Embryonic facial prominence (tissue), 1 donor: ENCODE measurements around the gene ZNF391.
"Not testable (repeated sequence)": the region's sequence is repeated elsewhere in the genome, so short reads cannot be mapped to it uniquely, and the experiment has no call there.

ENCODE experiments used
- DNase-seq: peaks from one replicate; pipeline ENCODE4 v3.0.0-alpha.2; 2016; ENCODE audit errors: extremely low spot score

ZNF391 gene

DNA sequence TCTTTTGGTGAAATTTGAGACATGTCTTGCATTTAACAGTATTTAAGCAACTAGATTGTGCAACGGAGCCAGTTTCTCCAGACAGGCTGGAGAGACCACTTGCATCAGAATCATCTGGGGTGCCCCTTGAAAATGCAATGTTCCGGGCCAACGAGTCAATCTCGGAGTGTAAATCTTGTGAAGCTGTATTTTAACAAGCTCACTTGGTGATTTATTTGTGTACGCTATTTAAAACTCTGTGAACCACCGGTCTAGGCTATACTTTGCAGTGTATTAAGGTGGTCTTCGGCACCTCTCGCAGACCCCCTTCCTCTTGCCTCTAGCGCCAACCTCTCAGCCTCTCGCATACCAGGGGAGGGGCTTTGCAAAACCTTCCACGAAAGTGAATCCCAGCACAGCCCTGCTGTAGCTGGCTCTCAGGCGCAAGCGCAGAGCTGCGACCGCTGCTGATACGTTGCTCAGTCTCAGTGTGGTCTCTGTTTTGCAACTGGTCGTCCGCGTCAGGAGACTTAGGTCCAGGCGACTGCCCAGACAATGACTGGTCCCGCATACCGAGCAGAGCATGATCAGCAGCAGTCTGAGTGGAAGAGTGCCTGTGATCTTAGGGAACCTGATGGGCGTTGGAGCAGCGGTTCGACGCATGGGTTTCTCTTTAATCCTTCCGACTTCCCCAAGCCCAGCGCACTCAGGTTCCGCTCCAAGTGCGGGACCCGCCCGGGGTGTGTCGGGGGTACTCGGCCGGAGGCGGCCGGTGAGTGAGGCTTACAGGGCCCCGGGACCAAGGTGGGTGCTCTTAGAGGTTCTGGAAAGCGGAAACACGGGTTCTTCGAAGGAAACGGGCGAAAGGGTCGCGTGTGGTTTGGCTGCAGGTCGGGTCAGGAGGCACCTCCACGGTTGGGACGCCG lies at the start of gene ZNF391:
TSS of gene ZNF391 (plus strand) at position 467 of the 905 bp plus-strand sequence. CDS start 11,612 bp downstream, outside the sequence.
- DNase-seq = peak; percentile 53

DNA sequence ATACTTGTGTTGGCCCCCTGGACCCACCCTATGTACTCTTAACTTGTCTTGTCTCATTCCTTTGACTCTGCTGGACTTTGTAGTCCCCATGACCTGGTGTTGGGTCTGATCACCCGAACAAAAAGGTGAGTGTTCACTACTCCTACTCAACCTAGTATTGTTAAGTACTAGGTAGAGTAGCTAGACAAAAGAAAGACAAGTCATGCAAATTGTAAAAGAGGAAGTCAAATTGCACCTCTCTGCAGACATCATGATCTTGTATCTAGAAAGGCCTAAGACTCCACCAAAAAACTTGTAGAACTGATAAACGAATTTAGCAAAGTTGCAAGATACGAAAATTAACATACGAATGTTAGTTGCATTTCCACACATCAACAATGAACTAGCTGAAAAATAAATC lies 35.7 kb upstream of the ZNF391 start:
- DNase-seq = no peak

DNA sequence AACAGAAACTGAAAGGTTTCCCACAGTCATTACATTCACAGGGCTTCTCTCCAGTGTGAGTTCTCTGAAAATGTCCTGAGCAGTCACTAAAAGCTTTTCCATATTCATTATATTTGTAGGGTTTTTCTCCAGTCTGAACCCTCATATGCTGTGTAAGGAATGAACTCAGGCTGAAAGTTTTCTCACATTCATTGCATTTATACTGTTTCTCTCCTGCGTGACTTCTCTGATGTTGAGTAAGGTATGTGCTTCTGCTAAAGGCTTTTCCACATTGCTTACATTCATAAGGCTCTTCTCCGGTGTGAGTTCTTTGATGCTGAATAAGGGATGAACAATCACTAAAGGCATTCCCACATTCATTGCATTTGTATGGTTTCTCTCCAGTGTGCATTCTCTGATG lies 29.8 kb upstream of the ZNF391 start:
- DNase-seq = no peak

DNA sequence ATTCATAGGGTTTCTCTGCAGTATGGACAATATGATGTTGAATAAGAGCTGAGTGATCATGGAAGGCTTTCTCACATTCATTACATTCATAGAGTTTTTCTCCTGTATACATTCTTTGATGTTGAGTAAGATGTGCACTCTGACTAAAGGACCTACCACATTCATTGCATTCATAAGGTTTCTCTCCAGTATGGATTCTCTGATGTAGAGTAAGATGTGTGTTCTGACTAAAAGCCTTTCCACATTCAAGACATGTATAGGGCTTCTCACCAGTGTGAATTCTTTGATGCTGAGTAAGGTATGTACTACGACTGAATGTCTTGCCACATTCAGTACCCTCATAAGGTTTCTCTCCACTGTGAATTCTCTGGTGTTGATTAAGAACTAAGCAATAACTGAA lies 29.3 kb upstream of the ZNF391 start:
- DNase-seq = no peak

DNA sequence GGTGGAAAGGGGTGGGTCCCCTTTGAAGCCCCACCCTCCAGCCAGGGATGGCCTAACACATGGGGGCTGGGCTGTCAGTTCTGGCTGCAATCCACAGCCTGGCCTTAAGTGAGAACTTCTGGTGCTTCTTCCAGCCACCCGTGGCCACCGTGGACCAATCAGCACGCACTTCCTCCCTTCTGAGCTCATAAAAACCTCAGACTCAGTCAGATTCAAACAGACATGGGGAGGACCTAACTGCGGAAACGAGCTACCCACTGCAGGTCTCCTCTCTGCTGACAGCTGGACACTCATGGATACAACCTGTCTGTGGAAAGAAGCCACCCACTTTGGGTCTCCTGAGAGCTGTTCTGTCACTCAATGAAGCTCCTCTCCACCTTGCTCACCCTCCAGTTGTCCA lies 20.4 kb upstream of the ZNF391 start:
- no peak for DNase-seq

DNA sequence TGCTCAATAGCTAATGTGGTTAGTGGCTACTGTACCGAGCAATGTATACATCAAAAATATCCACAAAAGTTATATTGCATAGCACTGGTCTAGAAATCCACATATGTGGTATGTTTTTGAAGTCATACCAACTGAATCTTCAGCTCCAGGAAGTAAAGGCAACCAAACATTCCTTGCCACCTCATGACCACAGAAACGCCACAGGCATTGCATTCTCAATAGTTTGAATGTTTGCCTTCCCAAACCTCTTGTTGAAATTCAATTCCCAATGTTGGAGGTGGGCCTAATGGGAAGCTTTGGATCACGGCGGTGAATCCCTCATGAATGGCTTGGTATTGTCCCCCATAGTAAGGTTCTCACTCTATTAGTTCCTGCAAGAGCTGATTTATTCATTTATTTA lies 18.2 kb upstream of the ZNF391 start:
- DNase-seq = no peak

- DNase-seq = peak; percentile 58
These were observed 13.5 kb upstream of the ZNF391 start for GRCh38 chr6:27374824-27375612.

DNA sequence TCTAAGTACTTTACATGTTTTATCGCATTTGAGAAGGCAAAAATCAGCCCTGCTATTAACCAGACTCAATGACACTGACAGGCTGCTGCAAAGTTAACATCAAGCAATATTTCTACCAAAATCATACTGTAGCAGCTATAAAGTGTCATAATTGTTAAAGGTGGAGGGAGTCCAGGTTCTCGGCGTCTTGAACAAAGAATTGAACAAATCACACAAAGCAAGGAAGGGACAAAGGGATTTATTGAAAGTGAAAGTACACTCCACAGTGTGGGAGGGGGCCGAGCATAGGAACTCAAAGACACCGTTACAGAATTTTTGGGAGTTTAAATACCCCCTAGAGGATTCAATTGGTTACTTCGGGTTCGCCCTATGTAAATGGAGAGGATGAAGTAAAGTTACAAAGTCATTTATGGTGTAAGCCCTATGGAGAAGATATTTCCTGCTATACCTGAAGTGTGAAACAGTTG lies 12.9 kb upstream of the ZNF391 start:
- DNase-seq = no peak

- DNase-seq = not testable (repeated sequence)
These were observed 10.2 kb upstream of the ZNF391 start for GRCh38 chr6:27378406-27378805.

- not testable (repeated sequence) for DNase-seq
These were observed 7.6 kb upstream of the ZNF391 start for GRCh38 chr6:27381001-27381400.

GRCh38 chr6:27383011-27383410 lies 5.5 kb upstream of the ZNF391 start:
- DNase-seq = no peak

DNA sequence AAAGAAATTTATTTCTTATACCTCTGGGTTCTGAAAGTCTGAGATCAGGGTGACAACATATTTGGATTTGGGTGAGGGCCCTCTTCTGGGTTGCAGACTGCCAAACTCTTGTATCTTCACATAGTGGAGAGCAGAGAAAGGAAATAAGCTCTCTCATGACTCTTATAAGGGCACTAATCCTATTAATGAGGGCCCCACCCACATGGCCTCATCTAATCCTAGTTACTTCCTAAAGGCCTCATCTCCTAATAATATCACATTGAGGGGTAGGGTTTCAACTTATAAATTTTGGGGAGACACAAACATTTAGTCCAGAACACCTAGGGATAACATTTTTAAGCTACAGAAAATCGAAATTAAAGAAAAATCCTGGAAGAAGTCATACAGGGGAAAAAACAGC lies 5.1 kb upstream of the ZNF391 start:
- DNase-seq = no peak

DNA sequence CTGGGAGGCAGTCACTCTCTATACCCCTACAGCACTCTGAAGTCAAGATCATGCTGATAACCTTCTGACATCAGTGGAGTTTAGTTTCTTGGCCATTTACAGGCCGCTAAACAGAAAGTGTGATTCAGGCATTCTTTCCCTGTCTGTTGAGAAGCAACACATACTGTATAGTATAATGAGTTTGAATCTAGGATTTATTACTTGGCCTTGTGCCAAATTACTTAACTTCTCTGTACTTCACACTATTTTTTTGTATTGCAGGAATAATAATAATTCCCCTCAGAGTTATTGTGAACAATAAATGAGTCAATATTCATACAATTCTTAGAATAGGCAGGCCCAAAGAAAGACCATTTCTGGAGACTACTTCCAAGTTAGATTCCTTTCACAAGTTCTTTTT lies 4.1 kb downstream of the ZNF391 start:
- no peak for DNase-seq

GRCh38 chr6:27394073-27394472 lies 5.5 kb downstream of the ZNF391 start:
- DNase-seq = no peak

DNA sequence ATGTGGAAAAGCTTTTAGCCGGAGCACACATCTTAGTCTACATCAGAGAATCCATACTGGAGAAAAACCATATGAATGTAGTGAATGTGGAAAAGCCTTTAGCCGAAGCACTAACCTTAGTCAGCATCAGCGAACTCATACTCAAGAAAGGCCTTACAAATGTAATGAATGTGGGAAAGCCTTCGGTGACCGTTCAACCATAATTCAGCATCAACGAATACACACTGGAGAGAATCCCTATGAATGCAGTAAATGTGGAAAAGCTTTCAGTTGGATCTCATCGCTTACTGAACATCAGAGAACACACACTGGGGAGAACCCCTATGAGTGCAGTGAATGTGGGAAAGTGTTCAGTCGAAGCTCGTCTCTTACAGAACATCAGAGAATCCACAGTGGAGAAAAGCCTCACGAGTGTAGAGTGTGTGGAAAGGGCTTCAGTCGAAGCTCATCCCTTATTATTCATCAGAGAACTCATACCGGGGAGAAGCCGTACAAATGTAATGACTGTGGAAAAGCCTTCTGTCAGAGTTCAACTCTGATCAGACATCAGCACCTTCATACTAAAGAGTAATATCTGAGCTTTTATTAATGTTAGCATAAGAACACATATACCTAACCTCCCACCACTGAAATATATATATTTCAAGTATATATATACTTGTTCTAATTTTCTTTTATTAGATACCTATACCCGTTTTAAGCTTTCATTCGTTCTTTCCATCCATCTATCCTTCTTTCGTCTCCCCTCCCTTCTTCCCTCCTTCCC lies 12.5 kb downstream of the ZNF391 start:
- DNase-seq = no peak

- DNase-seq = no peak
These were observed 17.5 kb downstream of the ZNF391 start for GRCh38 chr6:27406085-27406484.

DNA sequence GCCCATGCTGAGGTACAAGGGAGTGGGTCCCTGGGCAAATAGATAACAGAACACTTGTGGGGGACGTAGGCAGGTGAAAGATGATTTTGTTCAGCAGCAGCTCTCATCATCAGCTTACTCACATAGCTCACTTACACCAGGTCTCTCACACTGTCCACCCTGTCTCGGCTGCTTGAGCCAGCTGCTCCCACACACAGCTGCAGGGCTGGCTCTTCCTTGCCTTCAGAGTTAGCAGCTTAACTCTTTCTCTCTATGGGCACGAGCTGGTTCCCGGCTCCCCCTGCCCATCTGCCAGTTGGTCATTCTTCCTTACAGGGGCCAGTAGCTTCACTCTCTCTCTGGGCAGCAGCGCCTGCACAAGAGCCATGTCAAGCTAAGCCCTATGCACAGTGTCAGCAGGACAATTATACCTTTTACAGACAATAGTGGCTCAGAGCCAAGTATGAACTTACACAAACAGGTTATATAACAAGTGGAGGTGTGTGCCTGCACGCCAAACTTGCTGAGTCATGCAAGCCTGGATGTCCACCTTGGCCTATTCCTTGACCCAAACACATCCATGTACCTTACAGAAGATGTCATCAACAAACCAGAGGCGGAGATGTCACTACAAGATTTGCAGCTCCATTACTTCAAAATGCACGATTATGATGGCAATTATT lies 18.7 kb downstream of the ZNF391 start:
- no peak for DNase-seq

DNA sequence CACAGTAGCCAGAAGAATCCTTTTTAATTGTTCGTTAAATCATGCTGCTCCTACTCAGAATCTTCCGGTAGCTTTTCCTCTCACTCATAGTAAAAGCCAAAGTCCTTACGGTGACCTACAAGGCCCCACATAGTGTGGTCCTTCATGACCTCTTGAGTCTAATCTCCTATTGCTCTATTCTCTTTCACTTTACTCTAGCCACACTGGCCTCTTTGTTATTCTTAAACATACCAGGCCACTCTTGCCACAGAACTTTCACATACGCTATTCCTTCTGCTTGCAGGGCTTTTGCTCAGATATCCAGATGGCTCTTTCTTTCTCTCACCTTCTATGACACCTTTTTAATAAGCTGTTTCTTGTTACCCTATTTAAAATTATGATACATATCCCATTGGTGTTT lies 25.7 kb downstream of the ZNF391 start:
- DNase-seq = no peak

DNA sequence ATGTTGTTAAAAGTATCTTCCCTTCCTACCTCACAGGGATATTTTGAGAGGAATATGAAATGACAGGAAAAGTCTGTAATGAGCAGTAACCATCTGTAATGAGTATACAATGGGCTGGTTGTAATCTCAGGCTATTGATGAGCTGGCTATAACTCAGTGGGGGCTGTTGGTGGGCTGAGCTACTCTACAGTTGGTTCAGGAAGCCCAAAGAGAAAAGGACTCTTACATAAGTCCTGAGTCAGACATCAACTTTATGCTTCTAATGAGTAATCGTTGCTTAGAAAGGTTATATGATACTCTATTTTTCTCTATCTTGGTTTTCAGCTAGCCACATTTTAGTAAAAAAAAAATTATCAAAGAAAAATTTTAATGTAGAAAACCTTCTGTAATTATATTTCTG lies 26.4 kb downstream of the ZNF391 start:
- no peak for DNase-seq

DNA sequence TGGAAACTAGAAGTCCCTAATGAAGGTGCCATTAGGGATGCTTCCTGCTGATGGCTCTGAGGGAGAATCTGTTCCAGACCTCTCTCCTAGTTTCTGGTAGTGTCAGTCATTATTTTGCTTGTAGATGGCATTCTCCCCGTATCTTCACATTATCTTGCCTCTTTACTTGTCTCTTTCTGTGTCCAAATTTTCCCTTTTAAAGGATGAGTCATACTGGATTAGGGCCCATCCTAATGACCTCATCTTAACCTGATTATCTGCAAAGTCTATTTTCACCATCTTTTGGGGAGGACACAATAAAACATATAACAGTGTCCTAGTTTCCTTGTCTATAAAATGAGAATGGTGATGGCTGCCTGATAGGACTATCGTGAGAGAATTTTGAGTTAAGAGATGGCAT lies 27.3 kb downstream of the ZNF391 start:
- DNase-seq = no peak

DNA sequence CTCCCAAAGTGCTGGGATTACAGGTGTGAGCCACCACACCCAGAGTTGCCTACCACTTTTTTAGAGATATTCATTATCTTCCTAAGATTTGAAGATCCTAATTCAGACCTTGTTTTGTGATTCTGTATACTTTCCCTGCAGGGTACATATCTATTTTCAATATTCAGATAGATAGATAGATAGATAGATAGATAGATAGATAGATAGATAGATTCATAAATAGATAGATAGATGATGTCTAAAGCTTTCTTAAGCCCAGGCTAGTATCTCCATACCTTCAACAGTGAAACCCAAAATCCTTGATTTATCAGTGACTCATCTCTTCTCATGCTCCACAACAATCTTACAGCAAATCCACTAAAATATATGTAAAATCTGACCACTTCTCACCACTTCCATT lies 30.8 kb downstream of the ZNF391 start:
- no peak for DNase-seq
